Liver (tissue), 9 donors: ENCODE measurements around the gene PRPSAP2. TPM values are rescaled to one million over a fixed set of nuclear protein-coding genes. Genes with fewer than 3 reads are reported as not detected.

ENCODE experiments used
- DNase-seq: peaks from one replicate; pipeline ENCODE4 v3.0.0-alpha.2; 2017; ENCODE audit warnings: low spot score
- H3K27ac ChIP-seq, 2 donors: one replicate each; pipeline ENCODE4 v1.7.0; 2013; ENCODE audit warnings: inconsistent platforms in 2 of 2, low read length in 2 of 2, control low read depth in 1 of 2, low read depth in 1 of 2, mild to moderate bottlenecking in 1 of 2
- H3K27me3 ChIP-seq, 4 donors: one replicate each; pipeline versions ENCODE4 v1.6.1 to v1.7.0; 2013; ENCODE audit warnings: low read length in 3 of 4, inconsistent platforms in 1 of 4, mild to moderate bottlenecking in 1 of 4, moderate library complexity in 1 of 4; ENCODE audit not compliant: control insufficient read depth in 4 of 4, insufficient read depth in 4 of 4
- H3K36me3 ChIP-seq, 4 donors: one replicate each; pipeline versions ENCODE4 v1.6.1 to v1.7.0; 2013; ENCODE audit warnings: low read length in 3 of 4, mild to moderate bottlenecking in 3 of 4, low read depth in 1 of 4, moderate library complexity in 1 of 4; ENCODE audit not compliant: control insufficient read depth in 4 of 4, insufficient read depth in 3 of 4
- H3K4me1 ChIP-seq, 4 donors: one replicate each; pipeline versions ENCODE4 v1.6.1 to v1.7.0; 2013; ENCODE audit warnings: low read length in 3 of 4, mild to moderate bottlenecking in 3 of 4, moderate library complexity in 1 of 4; ENCODE audit not compliant: control insufficient read depth in 4 of 4, insufficient read depth in 4 of 4
- H3K4me3 ChIP-seq, 3 donors: one replicate each; pipeline versions ENCODE4 v1.6.1 to v1.7.0; 2013; ENCODE audit warnings: low read length in 3 of 3, control low read depth in 1 of 3, low read depth in 1 of 3, mild to moderate bottlenecking in 1 of 3
- H3K9ac ChIP-seq, 2 donors: one replicate each; pipeline ENCODE4 v1.7.0; 2013; ENCODE audit warnings: low read length in 2 of 2, mild to moderate bottlenecking in 2 of 2, moderate library complexity in 2 of 2, control low read depth in 1 of 2, low read depth in 1 of 2
- H3K9me3 ChIP-seq, 4 donors: one replicate each; pipeline versions ENCODE4 v1.6.1 to v1.7.0; 2013; ENCODE audit warnings: low read length in 3 of 4; ENCODE audit not compliant: control insufficient read depth in 4 of 4
- EGR1 ChIP-seq, 2 donors: IDR thresholded peaks; 2 replicates each; pipeline ENCODE4 v1.6.1; 2016 to 2018; ENCODE audit warnings: antibody characterized with exemption in 2 of 2, low read depth in 2 of 2
- FOXA2 ChIP-seq: IDR thresholded peaks from 2 replicates; pipeline ENCODE4 v1.6.1; 2016; ENCODE audit warnings: antibody characterized with exemption
- HNF4A ChIP-seq, 2 donors: conservative IDR thresholded peaks; 2 replicates each; pipeline ENCODE4 v1.6.1; 2016; ENCODE audit warnings: antibody characterized with exemption in 2 of 2, mild to moderate bottlenecking in 2 of 2
- HNF4G ChIP-seq: IDR thresholded peaks from 2 replicates; pipeline ENCODE4 v1.6.1; 2016; ENCODE audit warnings: antibody characterized with exemption
- JUND ChIP-seq, 2 donors: IDR thresholded peaks; 2 replicates each; pipeline ENCODE4 v1.6.1; 2016; ENCODE audit warnings: antibody characterized with exemption in 2 of 2
- NR2F2 ChIP-seq: IDR thresholded peaks from 2 replicates; pipeline ENCODE4 v1.6.1; 2016; ENCODE audit warnings: antibody characterized with exemption
- RAD21 ChIP-seq, 2 donors: IDR thresholded peaks; 2 replicates each; pipeline ENCODE4 v1.6.1; 2016; ENCODE audit warnings: antibody characterized with exemption in 2 of 2, mild to moderate bottlenecking in 2 of 2
- TAF1 ChIP-seq: conservative IDR thresholded peaks from 2 replicates; pipeline ENCODE4 v1.6.1; 2016; ENCODE audit warnings: antibody characterized with exemption, mild to moderate bottlenecking
- YY1 ChIP-seq: IDR thresholded peaks from 2 replicates; pipeline ENCODE4 v1.6.1; 2016; ENCODE audit warnings: antibody characterized with exemption, mild to moderate bottlenecking
- WGBS: extraction: QIAGEN DNeasy Blood & Tissue Kit; methylation state at CpG from one replicate; pipeline ENCODE4 v1.1.7; 2013; 5-methylcytosine and 5-hydroxymethylcytosine counted together
- polyA plus RNA-seq, 2 donors: library from polyadenylated mRNA; stranded (reverse) in 1 of 2; unstranded in 1 of 2; fragments of 200-250 nt in 1 of 2; fragments of >200 nt in 1 of 2; fragmentation: Nextera tagmentation in 1 of 2; extraction: Ambion mirVana in 1 of 2; gene quantifications; one replicate each; pipeline versions ENCODE4 v1.2.1 to v1.2.3, GENCODE V29; 2013 to 2015
- total RNA-seq, 2 donors: library from RNA; depleted of rRNA; stranded (reverse); fragments of >200 nt; gene quantifications; one replicate each; pipeline ENCODE4 v1.2.3, GENCODE V29; 2014
- TF ChIP-seq, protein P1 (sequence below): fragments of 150-350 bp; IDR thresholded peaks from 2 replicates; pipeline ENCODE4 v1.5.1; 2017; ENCODE audit warnings: improper control_type of control experiment, low read depth, low read length; ENCODE audit not compliant: missing input control
- TF ChIP-seq, protein P2 (sequence below): IDR thresholded peaks from 2 replicates; pipeline ENCODE4 v1.6.1; 2016; ENCODE audit warnings: antibody characterized with exemption, mild to moderate bottlenecking
- TF ChIP-seq, protein P3 (sequence below): IDR thresholded peaks from 2 replicates; pipeline ENCODE4 v1.6.1; 2016; ENCODE audit warnings: antibody characterized with exemption
- donor health status: healthy.
- donor health status: healthy.
- donor health status: healthy.
- donor health status: healthy.
- donor health status: healthy.

Gene PRPSAP2
- total and polyA plus RNA-seq, 4 donors, result 10.2 to 31.4 (median 16.7) TPM

DNA sequence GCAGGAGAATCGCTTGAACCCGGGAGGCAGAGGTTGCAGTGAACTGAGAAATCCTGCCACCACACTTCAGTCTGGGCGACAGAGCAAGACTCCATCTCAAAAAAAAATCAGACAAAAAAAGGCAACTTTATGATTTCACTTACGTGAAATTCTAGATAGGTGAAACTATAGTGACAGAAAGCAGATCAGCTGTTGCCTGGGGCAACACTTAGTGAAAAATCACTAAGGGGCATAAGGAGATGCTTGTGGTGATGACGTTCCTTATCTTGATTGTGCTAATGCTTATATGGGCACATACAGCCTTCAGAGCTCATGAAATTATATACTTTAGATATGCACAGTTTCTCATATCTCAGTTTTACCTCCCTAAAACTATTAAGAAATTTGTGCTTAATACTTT lies 52.4 kb downstream of the PRPSAP2 start:
- WGBS, result 97% methylated on average over 5 of the region's 5 CpGs
- DNase-seq, result no peak
- TF ChIP-seq JUND (IDR thresholded peaks at IDR 0.05) (no peak), TAF1 (no peak), YY1 (no peak), NR2F2 (no peak), RAD21 (IDR thresholded peaks at IDR 0.05) (no peak), HNF4A (conservative IDR thresholded peaks at IDR 0.05) (no peak), HNF4G (no peak), EGR1 (IDR thresholded peaks at IDR 0.05; ENCODE audit: low read depth in 2 of 2) (no peak)
- TF ChIP-seq, protein P1, sequence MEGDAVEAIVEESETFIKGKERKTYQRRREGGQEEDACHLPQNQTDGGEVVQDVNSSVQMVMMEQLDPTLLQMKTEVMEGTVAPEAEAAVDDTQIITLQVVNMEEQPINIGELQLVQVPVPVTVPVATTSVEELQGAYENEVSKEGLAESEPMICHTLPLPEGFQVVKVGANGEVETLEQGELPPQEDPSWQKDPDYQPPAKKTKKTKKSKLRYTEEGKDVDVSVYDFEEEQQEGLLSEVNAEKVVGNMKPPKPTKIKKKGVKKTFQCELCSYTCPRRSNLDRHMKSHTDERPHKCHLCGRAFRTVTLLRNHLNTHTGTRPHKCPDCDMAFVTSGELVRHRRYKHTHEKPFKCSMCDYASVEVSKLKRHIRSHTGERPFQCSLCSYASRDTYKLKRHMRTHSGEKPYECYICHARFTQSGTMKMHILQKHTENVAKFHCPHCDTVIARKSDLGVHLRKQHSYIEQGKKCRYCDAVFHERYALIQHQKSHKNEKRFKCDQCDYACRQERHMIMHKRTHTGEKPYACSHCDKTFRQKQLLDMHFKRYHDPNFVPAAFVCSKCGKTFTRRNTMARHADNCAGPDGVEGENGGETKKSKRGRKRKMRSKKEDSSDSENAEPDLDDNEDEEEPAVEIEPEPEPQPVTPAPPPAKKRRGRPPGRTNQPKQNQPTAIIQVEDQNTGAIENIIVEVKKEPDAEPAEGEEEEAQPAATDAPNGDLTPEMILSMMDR, result no peak
- TF ChIP-seq, protein P2, sequence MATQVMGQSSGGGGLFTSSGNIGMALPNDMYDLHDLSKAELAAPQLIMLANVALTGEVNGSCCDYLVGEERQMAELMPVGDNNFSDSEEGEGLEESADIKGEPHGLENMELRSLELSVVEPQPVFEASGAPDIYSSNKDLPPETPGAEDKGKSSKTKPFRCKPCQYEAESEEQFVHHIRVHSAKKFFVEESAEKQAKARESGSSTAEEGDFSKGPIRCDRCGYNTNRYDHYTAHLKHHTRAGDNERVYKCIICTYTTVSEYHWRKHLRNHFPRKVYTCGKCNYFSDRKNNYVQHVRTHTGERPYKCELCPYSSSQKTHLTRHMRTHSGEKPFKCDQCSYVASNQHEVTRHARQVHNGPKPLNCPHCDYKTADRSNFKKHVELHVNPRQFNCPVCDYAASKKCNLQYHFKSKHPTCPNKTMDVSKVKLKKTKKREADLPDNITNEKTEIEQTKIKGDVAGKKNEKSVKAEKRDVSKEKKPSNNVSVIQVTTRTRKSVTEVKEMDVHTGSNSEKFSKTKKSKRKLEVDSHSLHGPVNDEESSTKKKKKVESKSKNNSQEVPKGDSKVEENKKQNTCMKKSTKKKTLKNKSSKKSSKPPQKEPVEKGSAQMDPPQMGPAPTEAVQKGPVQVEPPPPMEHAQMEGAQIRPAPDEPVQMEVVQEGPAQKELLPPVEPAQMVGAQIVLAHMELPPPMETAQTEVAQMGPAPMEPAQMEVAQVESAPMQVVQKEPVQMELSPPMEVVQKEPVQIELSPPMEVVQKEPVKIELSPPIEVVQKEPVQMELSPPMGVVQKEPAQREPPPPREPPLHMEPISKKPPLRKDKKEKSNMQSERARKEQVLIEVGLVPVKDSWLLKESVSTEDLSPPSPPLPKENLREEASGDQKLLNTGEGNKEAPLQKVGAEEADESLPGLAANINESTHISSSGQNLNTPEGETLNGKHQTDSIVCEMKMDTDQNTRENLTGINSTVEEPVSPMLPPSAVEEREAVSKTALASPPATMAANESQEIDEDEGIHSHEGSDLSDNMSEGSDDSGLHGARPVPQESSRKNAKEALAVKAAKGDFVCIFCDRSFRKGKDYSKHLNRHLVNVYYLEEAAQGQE, result no peak
- TF ChIP-seq, protein P3, sequence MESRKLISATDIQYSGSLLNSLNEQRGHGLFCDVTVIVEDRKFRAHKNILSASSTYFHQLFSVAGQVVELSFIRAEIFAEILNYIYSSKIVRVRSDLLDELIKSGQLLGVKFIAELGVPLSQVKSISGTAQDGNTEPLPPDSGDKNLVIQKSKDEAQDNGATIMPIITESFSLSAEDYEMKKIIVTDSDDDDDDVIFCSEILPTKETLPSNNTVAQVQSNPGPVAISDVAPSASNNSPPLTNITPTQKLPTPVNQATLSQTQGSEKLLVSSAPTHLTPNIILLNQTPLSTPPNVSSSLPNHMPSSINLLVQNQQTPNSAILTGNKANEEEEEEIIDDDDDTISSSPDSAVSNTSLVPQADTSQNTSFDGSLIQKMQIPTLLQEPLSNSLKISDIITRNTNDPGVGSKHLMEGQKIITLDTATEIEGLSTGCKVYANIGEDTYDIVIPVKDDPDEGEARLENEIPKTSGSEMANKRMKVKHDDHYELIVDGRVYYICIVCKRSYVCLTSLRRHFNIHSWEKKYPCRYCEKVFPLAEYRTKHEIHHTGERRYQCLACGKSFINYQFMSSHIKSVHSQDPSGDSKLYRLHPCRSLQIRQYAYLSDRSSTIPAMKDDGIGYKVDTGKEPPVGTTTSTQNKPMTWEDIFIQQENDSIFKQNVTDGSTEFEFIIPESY, result no peak
- no peak overlapping the region for H3K4me3 ChIP-seq
- no peak overlapping the region for H3K27ac ChIP-seq
- H3K36me3 ChIP-seq, result peaks cover 11 to 26% (median 25%) of the 10 kb centered on the region in 4 donors
- no peaks in the 10 kb centered on the region for H3K27me3 ChIP-seq
- no peak overlapping the region for H3K9ac ChIP-seq
- H3K4me1 ChIP-seq, result no peaks in the 10 kb centered on the region
- no peaks in the 10 kb centered on the region for H3K9me3 ChIP-seq

DNA sequence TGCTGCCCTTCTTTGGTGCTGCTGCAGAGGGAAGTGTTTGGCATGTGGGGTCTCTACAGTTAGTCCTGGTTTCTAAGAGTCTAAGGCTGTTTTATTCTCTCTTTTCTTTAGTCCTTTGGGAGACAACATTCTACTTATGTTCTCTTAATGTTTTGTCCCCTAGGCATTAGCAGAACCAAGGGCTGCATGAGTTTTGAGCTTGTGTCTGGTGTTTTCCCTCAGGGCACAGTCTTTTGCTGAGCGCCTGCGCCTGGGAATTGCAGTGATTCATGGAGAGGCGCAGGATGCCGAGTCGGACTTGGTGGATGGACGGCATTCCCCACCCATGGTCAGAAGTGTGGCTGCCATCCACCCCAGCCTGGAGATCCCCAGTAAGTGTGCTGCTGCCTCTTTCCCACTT lies 53.0 kb downstream of the PRPSAP2 start:
- H3K9ac ChIP-seq, result no peak overlapping the region
- H3K27me3 ChIP-seq, result no peaks in the 10 kb centered on the region
- no peak for TF ChIP-seq FOXA2
- no peak overlapping the region for H3K4me3 ChIP-seq
- WGBS, result 97% methylated on average over 6 of the region's 6 CpGs
- no peak overlapping the region for H3K27ac ChIP-seq
- H3K9me3 ChIP-seq, result no peaks in the 10 kb centered on the region
- DNase-seq, result no peak
- no peaks in the 10 kb centered on the region for H3K4me1 ChIP-seq
- peaks cover 8 to 28% (median 23%) of the 10 kb centered on the region in 4 donors for H3K36me3 ChIP-seq
